H1 (cell line): ENCODE measurements around the gene TFCP2L1.

Experiments used
- CTCF ChIP-seq, 3 experiments: IDR thresholded peaks; 1 replicate in 2 of 3; 2 replicates in 1 of 3; pipeline versions ENCODE4 v1.5.1 to v1.6.1; 2011; ENCODE audit warnings: low read length in 3 of 3, mild to moderate bottlenecking in 3 of 3, inconsistent platforms in 2 of 3, low read depth in 1 of 3, moderate library complexity in 1 of 3; ENCODE audit not compliant: insufficient read depth in 1 of 3; ENCODE audit errors: control extremely low read depth in 1 of 3
- POLR2A ChIP-seq, 2 experiments: IDR thresholded peaks; 1 replicate in 1 of 2; 2 replicates in 1 of 2; pipeline ENCODE4 v1.6.1; 2011; ENCODE audit warnings: low read depth in 2 of 2, low read length in 2 of 2, mild to moderate bottlenecking in 2 of 2; ENCODE audit errors: control extremely low read depth in 1 of 2
- TAF7 ChIP-seq: optimal IDR thresholded peaks from 2 replicates; pipeline ENCODE3; 2011; ENCODE audit warnings: low read depth, mild to moderate bottlenecking, inconsistent platforms, low read length, moderate library complexity, borderline replicate concordance
- TCF12 ChIP-seq: IDR thresholded peaks from 2 replicates; pipeline ENCODE4 v1.6.1; 2011; ENCODE audit warnings: low read depth, mild to moderate bottlenecking, low read length

- TF ChIP-seq TCF12 (no peak), TAF7 (no peak), CTCF (IDR thresholded peaks at IDR 0.05; ENCODE audit: control extremely low read depth in 1 of 3, insufficient read depth in 1 of 3, low read depth in 1 of 3, low read length in 3 of 3) (no peak), POLR2A (IDR thresholded peaks at IDR 0.05; ENCODE audit: control extremely low read depth in 1 of 2, low read depth in 2 of 2, low read length in 2 of 2) (no peak)
These were observed 2.1 kb downstream of the TFCP2L1 start for GRCh38 chr2:121282800-121283385.
